B cell (primary cell): Measurements from ENCODE around the gene TCF7. TPM values are rescaled to one million over a fixed set of nuclear protein-coding genes. Genes with fewer than 3 reads are reported as not detected.

Source experiments
- ATAC-seq: fragments of 200-7000 bp; cut with Tn5 transposase; one replicate; pipeline ENCODE4 v1.10.0; 2021; ENCODE audit warnings: low read depth, mild to moderate bottlenecking, moderate number of reproducible peaks, moderate library complexity
- CTCF ChIA-PET: fragments of 350-600 bp; sonication (Branson Sonifier 250); formaldehyde crosslinking; loops from one replicate; lab custom pipeline; 2021; ENCODE audit warnings: antibody characterized with exemption, inconsistent platforms; lab: Charles Lee
- POLR2A ChIA-PET: fragments of 350-600 bp; sonication (Branson Sonifier 250); formaldehyde crosslinking; loops from one replicate; lab custom pipeline; 2021; ENCODE audit warnings: antibody characterized with exemption; lab: Charles Lee
- DNase-seq: peaks from one replicate; pipeline ENCODE4 v3.0.0; 2013
- H2AFZ ChIP-seq: 2 replicates; pipeline ENCODE4 v1.6.1; 2012; ENCODE audit warnings: mild to moderate bottlenecking, low read depth, low read length; ENCODE audit not compliant: insufficient read depth, poor library complexity, severe bottlenecking
- H3K27ac ChIP-seq, 2 donors: 1 replicate in 1 of 2; 2 replicates in 1 of 2; pipeline ENCODE4 v1.5.1; 2012 to 2013; ENCODE audit warnings: low read length in 2 of 2, mild to moderate bottlenecking in 2 of 2, moderate library complexity in 1 of 2
- H3K27me3 ChIP-seq, 4 experiments: fragments of 200-600 bp in 1 of 4; sonication (generic) in 1 of 4; replicated peaks in 1 of 4; 1 replicate in 2 of 4; 2 replicates in 2 of 4; pipeline versions ENCODE4 v1.6.1 to v1.7.0; 2013 to 2016; ENCODE audit warnings: low read length in 3 of 4, mild to moderate bottlenecking in 2 of 4, mixed read lengths in 1 of 4, moderate library complexity in 1 of 4; ENCODE audit not compliant: insufficient read depth in 4 of 4, control insufficient read depth in 3 of 4; ENCODE audit errors: control extremely low read depth in 1 of 4
- H3K36me3 ChIP-seq, 2 experiments: replicated peaks in 1 of 2; 1 replicate in 1 of 2; 2 replicates in 1 of 2; pipeline versions ENCODE4 v1.6.1 to v1.7.1; 2013; ENCODE audit warnings: low read length in 1 of 2; ENCODE audit not compliant: insufficient read depth in 2 of 2, control insufficient read depth in 1 of 2; ENCODE audit errors: control extremely low read depth in 1 of 2, extremely low read depth in 1 of 2
- H3K4me1 ChIP-seq, 2 donors: fragments of 200-600 bp in 1 of 2; sonication (generic) in 1 of 2; 1 replicate in 1 of 2; 2 replicates in 1 of 2; pipeline versions ENCODE4 v1.5.1 to v1.6.1; 2013 to 2017; ENCODE audit warnings: low read length in 2 of 2; ENCODE audit not compliant: control insufficient read depth in 2 of 2, insufficient read depth in 2 of 2
- H3K4me2 ChIP-seq: replicated peaks from 2 replicates; pipeline ENCODE3; 2012; ENCODE audit warnings: mild to moderate bottlenecking, low read depth, low read length; ENCODE audit not compliant: poor library complexity, severe bottlenecking
- H3K4me3 ChIP-seq, 5 experiments: fragments of 200-600 bp in 1 of 5; sonication (generic) in 1 of 5; 1 replicate in 3 of 5; 2 replicates in 2 of 5; pipeline versions ENCODE4 v1.5.1 to v1.7.0; 2011 to 2016; ENCODE audit warnings: low read length in 4 of 5, mild to moderate bottlenecking in 4 of 5, low read depth in 2 of 5, control low read depth in 1 of 5, moderate library complexity in 1 of 5; ENCODE audit not compliant: insufficient read depth in 1 of 5; ENCODE audit errors: control extremely low read depth in 1 of 5, extremely low read depth in 1 of 5
- H3K79me2 ChIP-seq: fragments of 200-600 bp; sonication (generic); one replicate; pipeline ENCODE4 v1.6.0; 2016; ENCODE audit warnings: low read length; ENCODE audit not compliant: control insufficient read depth, insufficient read depth
- H3K9ac ChIP-seq: fragments of 200-600 bp; sonication (generic); 2 replicates; pipeline ENCODE4 v1.6.1; 2017; ENCODE audit warnings: mild to moderate bottlenecking, low read length, moderate library complexity
- H3K9me3 ChIP-seq, 3 donors: one replicate each; pipeline versions ENCODE4 v1.6.1 to v1.7.1; 2013; ENCODE audit warnings: low read length in 2 of 3; ENCODE audit not compliant: control insufficient read depth in 2 of 3, insufficient read depth in 1 of 3; ENCODE audit errors: control extremely low read depth in 1 of 3
- H4K20me1 ChIP-seq: 2 replicates; pipeline ENCODE4 v1.6.0; 2012; ENCODE audit warnings: mild to moderate bottlenecking, low read length; ENCODE audit not compliant: insufficient read depth, control insufficient read depth, poor library complexity, severe bottlenecking
- H3K27ac Mint-ChIP-seq: one replicate; pipeline ENCODE4 v1.8.0; 2021; ENCODE audit warnings: mixed read lengths
- H3K27me3 Mint-ChIP-seq: one replicate; pipeline ENCODE4 v1.8.0; 2021; ENCODE audit warnings: mixed read lengths
- H3K4me1 Mint-ChIP-seq: one replicate; pipeline ENCODE4 v1.8.0; 2021; ENCODE audit warnings: mixed read lengths
- H3K4me3 Mint-ChIP-seq: one replicate; pipeline ENCODE4 v1.8.0; 2021; ENCODE audit warnings: mixed read lengths
- H3K9me3 Mint-ChIP-seq: one replicate; pipeline ENCODE4 v1.8.0; 2022; ENCODE audit warnings: mixed read lengths; ENCODE audit not compliant: insufficient read depth
- EZH2 ChIP-seq: IDR thresholded peaks from 2 replicates; pipeline ENCODE4 v1.6.1; 2012; ENCODE audit warnings: borderline replicate concordance, low read depth, mild to moderate bottlenecking, moderate library complexity, low read length; ENCODE audit not compliant: insufficient read depth, poor library complexity, severe bottlenecking
- WGBS: methylation state at CpG from one replicate; pipeline ENCODE4 v1.1.5; 2013; ENCODE audit warnings: missing lambda C conversion rate; ENCODE audit not compliant: insufficient coverage; 5-methylcytosine and 5-hydroxymethylcytosine counted together
- intact Hi-C: fragments of 100-400 bp; cut with micrococcal nuclease; formaldehyde crosslinking; loops from one replicate; pipeline ENCODE4 v1.10.0; 2022
- polyA plus RNA-seq: library from polyadenylated mRNA; depleted of rRNA; stranded (reverse); fragments of >200 nt; gene quantifications from 2 replicates; pipeline ENCODE4 v1.2.3, GENCODE V29; 2012
- total RNA-seq, 2 donors: library from RNA; stranded (reverse); fragments of 120-200 nt in 1 of 2; gene quantifications; 1 replicate in 1 of 2; 2 replicates in 1 of 2; pipeline versions ENCODE4 v1.2.3 to v1.2.4, GENCODE V29; 2013 to 2022
- TF ChIP-seq, protein P1 (sequence below): fragments of 200-600 bp; IDR thresholded peaks from one replicate; pipeline ENCODE4 v1.8.0; 2022; ENCODE audit warnings: antibody characterized with exemption, mild to moderate bottlenecking

The TCF7 gene
- total and polyA plus RNA-seq, 2 donors (not counting 1 experiment from before 2014, with no cell fraction given): 26.8 to 61.1 TPM

DNA sequence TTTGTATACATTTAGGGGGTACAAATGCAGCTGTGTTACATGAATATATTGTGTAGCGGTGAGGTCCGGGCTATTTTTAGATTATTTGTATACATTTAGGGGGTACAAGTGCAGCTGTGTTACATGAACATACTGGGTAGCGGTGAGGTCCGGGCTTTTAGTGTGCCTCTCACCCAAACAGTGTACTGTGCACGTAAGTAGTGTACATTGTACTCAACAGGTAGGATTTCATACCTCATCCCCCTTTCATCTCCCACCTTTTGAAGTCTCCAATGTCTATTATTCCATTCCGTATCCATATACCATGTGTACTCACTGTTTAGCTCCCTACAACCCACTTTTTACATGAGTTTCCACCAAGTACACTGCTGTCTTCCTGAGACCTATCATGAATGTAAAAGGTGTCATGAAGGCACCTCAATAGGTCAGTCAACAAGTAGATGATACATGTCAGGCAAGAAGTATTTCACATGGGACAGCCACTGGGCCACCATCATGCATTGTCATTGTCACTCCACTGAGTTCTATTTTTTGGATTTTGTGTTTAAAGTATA, 34.6 kb downstream of the TCF7 start:
- TF ChIP-seq, protein P1, sequence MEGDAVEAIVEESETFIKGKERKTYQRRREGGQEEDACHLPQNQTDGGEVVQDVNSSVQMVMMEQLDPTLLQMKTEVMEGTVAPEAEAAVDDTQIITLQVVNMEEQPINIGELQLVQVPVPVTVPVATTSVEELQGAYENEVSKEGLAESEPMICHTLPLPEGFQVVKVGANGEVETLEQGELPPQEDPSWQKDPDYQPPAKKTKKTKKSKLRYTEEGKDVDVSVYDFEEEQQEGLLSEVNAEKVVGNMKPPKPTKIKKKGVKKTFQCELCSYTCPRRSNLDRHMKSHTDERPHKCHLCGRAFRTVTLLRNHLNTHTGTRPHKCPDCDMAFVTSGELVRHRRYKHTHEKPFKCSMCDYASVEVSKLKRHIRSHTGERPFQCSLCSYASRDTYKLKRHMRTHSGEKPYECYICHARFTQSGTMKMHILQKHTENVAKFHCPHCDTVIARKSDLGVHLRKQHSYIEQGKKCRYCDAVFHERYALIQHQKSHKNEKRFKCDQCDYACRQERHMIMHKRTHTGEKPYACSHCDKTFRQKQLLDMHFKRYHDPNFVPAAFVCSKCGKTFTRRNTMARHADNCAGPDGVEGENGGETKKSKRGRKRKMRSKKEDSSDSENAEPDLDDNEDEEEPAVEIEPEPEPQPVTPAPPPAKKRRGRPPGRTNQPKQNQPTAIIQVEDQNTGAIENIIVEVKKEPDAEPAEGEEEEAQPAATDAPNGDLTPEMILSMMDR: no peak
- TF ChIP-seq EZH2: no peak
- Histone ChIP-seq H2AFZ (no peak overlapping the region), H3K9me3 (no peaks in the 10 kb centered on the region), H3K4me3 (no peak overlapping the region), H3K79me2 (peaks cover 29% of the 10 kb centered on the region), H3K27me3 (no peaks in the 10 kb centered on the region), H3K9ac (no peak overlapping the region), H3K36me3 (peaks cover 5 to 82% of the 10 kb centered on the region in 2 experiments), H3K4me2 (no peak overlapping the region), H3K4me1 (no peaks in the 10 kb centered on the region), H4K20me1 (peaks cover 45% of the 10 kb centered on the region), H3K27ac (no peak overlapping the region)
- no peak overlapping the region for H3K27ac Mint-ChIP-seq
- intact Hi-C loops: loop anchor here (10.0 kb wide), 1 partner anchor 1034 kb away; no protein-coding TSS in a partner anchor
- ChIA-PET POLR2A (no interaction called here), CTCF (interaction anchor here (0.6 to 25.7 kb wide), 4 partner anchors 10 to 297 kb away, joined by 3 to 644 read pairs (median 21); no protein-coding TSS in a partner anchor)
- ATAC-seq (no peak), DNase-seq (no peak)
- WGBS: 100% methylated on average over 1 of the region's 6 CpGs
- H3K4me1 Mint-ChIP-seq: peaks cover 6% of the 10 kb centered on the region
- H3K9me3 Mint-ChIP-seq: no peaks in the 10 kb centered on the region
- no peaks in the 10 kb centered on the region for H3K27me3 Mint-ChIP-seq
- no peak overlapping the region for H3K4me3 Mint-ChIP-seq

DNA sequence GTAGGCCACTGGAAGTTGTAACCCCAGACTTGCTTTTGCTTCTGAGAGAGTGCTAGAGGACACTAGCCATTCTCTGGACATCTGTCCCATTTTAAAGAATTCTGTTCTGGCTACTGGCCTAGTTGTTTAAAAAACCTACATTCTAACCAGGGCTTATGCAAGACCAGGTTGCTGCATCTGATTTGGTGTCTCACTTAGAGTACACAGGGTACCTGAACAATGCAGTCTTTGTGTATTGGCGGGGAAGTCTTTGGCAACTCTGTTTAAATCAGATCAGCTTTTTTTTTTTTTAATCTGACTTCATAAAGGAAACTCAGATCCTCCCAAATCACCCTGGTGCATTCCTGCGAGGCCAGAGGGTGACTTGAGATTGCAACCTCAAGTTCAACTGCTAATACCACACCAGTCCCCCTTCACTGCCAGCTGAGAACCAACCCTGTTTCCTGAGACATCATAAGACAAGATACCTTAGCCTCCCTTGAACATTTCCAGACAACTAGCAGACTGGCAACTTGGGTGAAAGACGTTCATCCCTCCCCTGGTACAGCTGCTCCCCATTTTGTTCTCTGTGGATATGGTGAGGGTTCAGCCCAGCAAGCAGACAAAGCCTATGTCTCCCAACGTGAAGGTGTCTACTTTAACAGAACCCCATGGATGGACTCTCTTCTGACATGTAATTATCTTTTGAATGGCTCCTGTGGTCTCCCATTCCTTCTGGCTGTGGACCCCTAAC, 35.3 kb downstream of the TCF7 start:
- Histone ChIP-seq H3K4me2 (no peak overlapping the region), H3K27ac (no peak overlapping the region), H3K36me3 (peaks cover 5 to 80% of the 10 kb centered on the region in 2 experiments), H3K4me1 (no peaks in the 10 kb centered on the region), H3K79me2 (peaks cover 22% of the 10 kb centered on the region), H3K27me3 (no peaks in the 10 kb centered on the region), H3K9me3 (no peaks in the 10 kb centered on the region), H2AFZ (no peak overlapping the region), H4K20me1 (peaks cover 39% of the 10 kb centered on the region), H3K4me3 (no peak overlapping the region), H3K9ac (no peak overlapping the region)
- ChIA-PET CTCF (interaction anchor here (0.6 to 25.7 kb wide), 6 partner anchors 11 to 298 kb away, joined by 3 to 644 read pairs (median 4); no protein-coding TSS in a partner anchor), POLR2A (interaction anchor here (0.6 kb wide), 1 partner anchor 701 kb away, joined by 5 read pairs; no protein-coding TSS in a partner anchor)
- H3K27me3 Mint-ChIP-seq: no peaks in the 10 kb centered on the region
- no peak for TF ChIP-seq EZH2
- TF ChIP-seq, protein P1: no peak
- H3K4me1 Mint-ChIP-seq: peaks cover 6% of the 10 kb centered on the region
- no peaks in the 10 kb centered on the region for H3K9me3 Mint-ChIP-seq
- intact Hi-C loops: loop anchor here (10.0 kb wide), 1 partner anchor 1035 kb away; no protein-coding TSS in a partner anchor
- no peak for ATAC-seq
- 91% methylated on average over 3 of the region's 4 CpGs for WGBS
- H3K27ac Mint-ChIP-seq: no peak overlapping the region
- DNase-seq: no peak
- no peak overlapping the region for H3K4me3 Mint-ChIP-seq
